Gastrocnemius medialis (tissue), 4 donors: ENCODE measurements around the gene HIGD1C.

Source experiments
- CTCF ChIP-seq, 5 experiments: fragments of 450-650 bp in 3 of 5; fragments of 200-600 bp in 2 of 5; sonication (generic) in 2 of 5; IDR thresholded peaks in 4 of 5; conservative IDR thresholded peaks in 1 of 5; 1 replicate in 4 of 5; 2 replicates in 1 of 5; pipeline ENCODE4 v1.5.1; 2016 to 2019; ENCODE audit warnings: antibody characterized with exemption in 5 of 5, mild to moderate bottlenecking in 3 of 5, moderate library complexity in 3 of 5
- POLR2A ChIP-seq, 2 donors: fragments of 450-650 bp; IDR thresholded peaks; one replicate each; pipeline ENCODE4 v1.6.1; 2017; ENCODE audit warnings: antibody characterized with exemption in 2 of 2, mild to moderate bottlenecking in 2 of 2, moderate library complexity in 2 of 2

GRCh38 chr12:50984586-50985298 lies 32.4 kb downstream of the HIGD1C start:
- TF ChIP-seq CTCF (IDR thresholded peaks at IDR 0.05 in 4 of 5, conservative IDR thresholded peaks at IDR 0.05 in 1 of 5) (no peak), POLR2A (IDR thresholded peaks at IDR 0.05) (no peak)
